ENCODE measurements around the gene NRTN.

NRTN gene

GRCh38 chr19:5790559-5791520 is 14.0 kb upstream of the NRTN start, which contains the start of gene DUS3L:
Gene DUS3L (minus strand): TSS chr19:5791163. CDS start chr19:5791141, 22 bp downstream.
- Histone ChIP-seq H3K27ac (ENCODE audit: low read length) (no peak within 1 kb of the TSS), H3K27me3 (ENCODE audit: control insufficient read depth, insufficient read depth, low read length) (no peaks in the 10 kb centered on the region), H3K4me3 (ENCODE audit: low read length) (peak within 1 kb of the TSS; percentile 67), H3K36me3 (ENCODE audit: control insufficient read depth, insufficient read depth, low read length) (peaks cover 34% of the 10 kb centered on the region), H3K9me3 (ENCODE audit: control insufficient read depth, insufficient read depth, low read length) (no peaks in the 10 kb centered on the region), H3K4me1 (ENCODE audit: control insufficient read depth, insufficient read depth, low read length) (no peaks in the 10 kb centered on the region)
- no CpG with 5 or more reads among the region's 72 CpGs for WGBS (ENCODE audit: insufficient coverage, insufficient read length)
- DNase-seq (ENCODE audit: low read depth, low spot score): no peak

- Histone ChIP-seq H3K27me3 (ENCODE audit: control insufficient read depth, insufficient read depth, low read length) (no peaks in the 10 kb centered on the region), H3K9me3 (ENCODE audit: control insufficient read depth, insufficient read depth, low read length) (no peaks in the 10 kb centered on the region), H3K27ac (ENCODE audit: low read length) (no peak overlapping the region), H3K4me3 (ENCODE audit: low read length) (no peak overlapping the region), H3K36me3 (ENCODE audit: control insufficient read depth, insufficient read depth, low read length) (peaks cover 22% of the 10 kb centered on the region), H3K4me1 (ENCODE audit: control insufficient read depth, insufficient read depth, low read length) (no peaks in the 10 kb centered on the region)
- DNase-seq (ENCODE audit: low read depth, low spot score): no peak
- no CpG with 5 or more reads among the region's 18 CpGs for WGBS (ENCODE audit: insufficient coverage, insufficient read length)
Observed at GRCh38 chr19:5792224-5792623, 12.6 kb upstream of the NRTN start.

- whole genome bisulfite sequencing (ENCODE audit: insufficient coverage, insufficient read length): no CpG with 5 or more reads among the region's 3 CpGs
- DNase-seq (ENCODE audit: low read depth, low spot score): no peak
- no peak overlapping the region for H3K4me3 ChIP-seq (ENCODE audit: low read length)
Observed at GRCh38 chr19:5793188-5793587, 11.7 kb upstream of the NRTN start.

GRCh38 chr19:5795382-5795919 is 9.4 kb upstream of the NRTN start:
- Histone ChIP-seq H3K9me3 (ENCODE audit: control insufficient read depth, insufficient read depth, low read length) (no peaks in the 10 kb centered on the region), H3K27ac (ENCODE audit: low read length) (no peak overlapping the region), H3K27me3 (ENCODE audit: control insufficient read depth, insufficient read depth, low read length) (no peaks in the 10 kb centered on the region), H3K36me3 (ENCODE audit: control insufficient read depth, insufficient read depth, low read length) (no peaks in the 10 kb centered on the region), H3K4me3 (ENCODE audit: low read length) (no peak overlapping the region), H3K4me1 (ENCODE audit: control insufficient read depth, insufficient read depth, low read length) (no peaks in the 10 kb centered on the region; the same call in 1 of the 2 replicates)
- WGBS (ENCODE audit: insufficient coverage, insufficient read length): no CpG with 5 or more reads among the region's 7 CpGs
- DNase-seq (ENCODE audit: low read depth, low spot score): no peak

More at GRCh38 chr19:5793188-5793587, 11.7 kb upstream of the NRTN start:
- peaks cover 12% of the 10 kb centered on the region for H3K36me3 ChIP-seq (ENCODE audit: control insufficient read depth, insufficient read depth, low read length)
- H3K27ac ChIP-seq (ENCODE audit: low read length): no peak overlapping the region
- no peaks in the 10 kb centered on the region for H3K4me1 ChIP-seq (ENCODE audit: control insufficient read depth, insufficient read depth, low read length)
- no peaks in the 10 kb centered on the region for H3K9me3 ChIP-seq (ENCODE audit: control insufficient read depth, insufficient read depth, low read length)
- H3K27me3 ChIP-seq (ENCODE audit: control insufficient read depth, insufficient read depth, low read length): no peaks in the 10 kb centered on the region

GRCh38 chr19:5798244-5798643 is 6.6 kb upstream of the NRTN start:
- H3K4me3 ChIP-seq (ENCODE audit: low read length): no peak overlapping the region
- no CpG with 5 or more reads among the region's 8 CpGs for WGBS (ENCODE audit: insufficient coverage, insufficient read length)

GRCh38 chr19:5799247-5800241 is 5.3 kb upstream of the NRTN start:
- H3K4me1 ChIP-seq (ENCODE audit: control insufficient read depth, insufficient read depth, low read length): peaks cover 2% of the 10 kb centered on the region
- H3K27ac ChIP-seq (ENCODE audit: low read length): no peak overlapping the region
- peaks cover 1% of the 10 kb centered on the region; the same call in 1 of the 2 replicates for H3K27me3 ChIP-seq (ENCODE audit: control insufficient read depth, insufficient read depth, low read length)
- no peak for DNase-seq (ENCODE audit: low read depth, low spot score)
- H3K4me3 ChIP-seq (ENCODE audit: low read length): no peak overlapping the region
- no peaks in the 10 kb centered on the region for H3K36me3 ChIP-seq (ENCODE audit: control insufficient read depth, insufficient read depth, low read length)
- no peaks in the 10 kb centered on the region for H3K9me3 ChIP-seq (ENCODE audit: control insufficient read depth, insufficient read depth, low read length)
- no CpG with 5 or more reads among the region's 37 CpGs for WGBS (ENCODE audit: insufficient coverage, insufficient read length)

More at GRCh38 chr19:5798244-5798643, 6.6 kb upstream of the NRTN start:
- no peak for DNase-seq (ENCODE audit: low read depth, low spot score)
- Histone ChIP-seq H3K36me3 (ENCODE audit: control insufficient read depth, insufficient read depth, low read length) (no peaks in the 10 kb centered on the region), H3K27ac (ENCODE audit: low read length) (no peak overlapping the region), H3K27me3 (ENCODE audit: control insufficient read depth, insufficient read depth, low read length) (peaks cover under 1% of the 10 kb centered on the region; the same call in 1 of the 2 replicates), H3K4me1 (ENCODE audit: control insufficient read depth, insufficient read depth, low read length) (no peaks in the 10 kb centered on the region; the same call in 1 of the 2 replicates), H3K9me3 (ENCODE audit: control insufficient read depth, insufficient read depth, low read length) (no peaks in the 10 kb centered on the region)

- Histone ChIP-seq H3K27ac (ENCODE audit: low read length) (no peak overlapping the region), H3K4me3 (ENCODE audit: low read length) (no peak overlapping the region), H3K9me3 (ENCODE audit: control insufficient read depth, insufficient read depth, low read length) (no peaks in the 10 kb centered on the region), H3K27me3 (ENCODE audit: control insufficient read depth, insufficient read depth, low read length) (peaks cover 1% of the 10 kb centered on the region; the same call in 1 of the 2 replicates), H3K4me1 (ENCODE audit: control insufficient read depth, insufficient read depth, low read length) (peaks cover 2% of the 10 kb centered on the region), H3K36me3 (ENCODE audit: control insufficient read depth, insufficient read depth, low read length) (no peaks in the 10 kb centered on the region)
- no CpG with 5 or more reads among the region's 17 CpGs for WGBS (ENCODE audit: insufficient coverage, insufficient read length)
- no peak for DNase-seq (ENCODE audit: low read depth, low spot score)
Observed at GRCh38 chr19:5800361-5801270, 4.3 kb upstream of the NRTN start.

GRCh38 chr19:5801796-5802619 is 2.9 kb upstream of the NRTN start:
- peaks cover 2% of the 10 kb centered on the region for H3K4me1 ChIP-seq (ENCODE audit: control insufficient read depth, insufficient read depth, low read length)
- H3K27ac ChIP-seq (ENCODE audit: low read length): no peak overlapping the region
- no peak for DNase-seq (ENCODE audit: low read depth, low spot score)
- WGBS (ENCODE audit: insufficient coverage, insufficient read length): no CpG with 5 or more reads among the region's 33 CpGs
- peaks cover 1% of the 10 kb centered on the region; the same call in 1 of the 2 replicates for H3K27me3 ChIP-seq (ENCODE audit: control insufficient read depth, insufficient read depth, low read length)
- no peaks in the 10 kb centered on the region for H3K9me3 ChIP-seq (ENCODE audit: control insufficient read depth, insufficient read depth, low read length)
- no peaks in the 10 kb centered on the region for H3K36me3 ChIP-seq (ENCODE audit: control insufficient read depth, insufficient read depth, low read length)
- H3K4me3 ChIP-seq (ENCODE audit: low read length): no peak overlapping the region

GRCh38 chr19:5803441-5803751 is 1.5 kb upstream of the NRTN start:
- Histone ChIP-seq H3K27ac (ENCODE audit: low read length) (no peak overlapping the region), H3K9me3 (ENCODE audit: control insufficient read depth, insufficient read depth, low read length) (no peaks in the 10 kb centered on the region), H3K27me3 (ENCODE audit: control insufficient read depth, insufficient read depth, low read length) (peaks cover 1% of the 10 kb centered on the region; the same call in 1 of the 2 replicates), H3K4me1 (ENCODE audit: control insufficient read depth, insufficient read depth, low read length) (peaks cover 2% of the 10 kb centered on the region), H3K4me3 (ENCODE audit: low read length) (peak overlapping the region; percentile 19; the same call in 1 of the 2 replicates), H3K36me3 (ENCODE audit: control insufficient read depth, insufficient read depth, low read length) (no peaks in the 10 kb centered on the region)
- no CpG with 5 or more reads among the region's 8 CpGs for WGBS (ENCODE audit: insufficient coverage, insufficient read length)
- no peak for DNase-seq (ENCODE audit: low read depth, low spot score)

All from iPS DF 6.9 (cell line).